Measurements from ENCODE around the gene TMEM219.
"Not testable (repeated sequence)": the region's sequence is repeated elsewhere in the genome, so short reads cannot be mapped to it uniquely, and the experiment has no call there.

Gene TMEM219

DNA sequence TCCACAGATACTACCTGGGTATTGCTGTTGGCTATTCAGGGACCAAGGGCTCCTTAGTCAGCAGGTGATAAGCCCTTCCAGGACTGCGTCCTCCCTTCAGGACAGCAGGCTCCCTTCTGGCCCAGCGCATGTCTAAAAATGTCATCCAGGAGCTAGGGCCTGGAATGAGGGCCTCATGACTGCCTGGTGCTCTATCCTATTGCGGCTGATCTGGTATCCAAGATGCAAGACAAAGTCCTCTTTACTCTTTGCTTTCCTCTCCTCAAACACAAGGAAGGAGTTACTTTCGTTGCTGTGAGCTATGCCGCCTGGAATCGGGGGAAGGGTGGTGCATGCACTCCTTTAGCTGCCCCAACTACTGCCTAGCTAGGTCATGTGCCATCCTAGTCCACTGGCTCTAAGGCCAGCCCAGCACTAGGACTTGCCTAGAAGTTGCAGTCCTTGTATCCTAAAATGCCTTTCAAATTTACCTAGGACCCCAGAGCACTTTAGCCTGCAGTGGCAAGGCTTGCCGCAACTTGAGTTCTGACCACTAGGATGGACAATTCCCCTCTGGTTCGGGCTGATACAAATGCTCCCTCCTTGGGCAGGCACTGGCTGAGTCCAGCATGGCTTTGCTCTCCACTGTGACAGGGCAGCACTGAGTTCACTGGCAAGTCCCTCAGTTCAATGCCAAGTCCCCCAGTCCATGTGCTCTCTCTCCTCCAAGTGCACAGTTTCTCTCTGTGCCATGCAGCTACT is 10.1 kb upstream of the TMEM219 start:
- DNase-seq (ENCODE audit: low read depth) = no peak

DNA sequence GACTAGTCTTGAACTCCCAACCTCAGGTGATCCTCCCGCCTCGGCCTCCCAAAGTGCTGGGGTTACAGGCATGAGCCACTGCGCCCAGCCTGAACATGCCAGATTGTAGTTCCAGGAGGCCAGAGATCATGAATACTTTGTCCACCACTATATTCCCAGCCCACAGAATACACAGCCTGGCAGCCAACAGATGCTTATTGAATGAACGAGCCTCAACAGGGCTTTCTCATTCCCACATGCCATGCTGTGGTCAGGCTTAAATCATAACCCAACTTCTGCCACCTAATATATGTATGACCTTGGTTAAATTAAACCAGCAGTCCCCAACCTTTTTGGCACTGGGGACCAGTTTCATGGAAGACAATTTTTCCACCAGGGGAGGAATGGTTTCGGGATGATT is 3.1 kb upstream of the TMEM219 start:
- no peak for DNase-seq (ENCODE audit: low read depth)

DNA sequence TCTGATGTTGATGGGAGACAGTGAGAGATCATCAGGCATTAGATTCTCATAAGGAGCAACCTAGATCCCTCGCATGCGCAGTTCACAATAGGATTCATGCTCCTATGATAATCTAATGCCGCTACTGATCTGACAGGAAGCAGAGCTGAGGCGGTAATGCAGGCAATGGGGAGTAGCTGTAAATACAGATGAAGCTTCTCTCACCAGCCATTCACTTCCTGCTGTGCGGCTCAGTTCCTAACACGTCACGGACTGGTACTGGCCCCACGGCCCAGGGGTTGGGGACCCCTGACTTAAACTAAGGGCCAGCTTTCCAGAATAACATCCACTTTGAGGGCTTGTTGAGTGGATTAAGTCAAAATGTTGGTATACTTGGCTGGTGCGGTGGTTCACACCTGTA is 2.6 kb upstream of the TMEM219 start:
- DNase-seq (ENCODE audit: low read depth) = no peak

DNA sequence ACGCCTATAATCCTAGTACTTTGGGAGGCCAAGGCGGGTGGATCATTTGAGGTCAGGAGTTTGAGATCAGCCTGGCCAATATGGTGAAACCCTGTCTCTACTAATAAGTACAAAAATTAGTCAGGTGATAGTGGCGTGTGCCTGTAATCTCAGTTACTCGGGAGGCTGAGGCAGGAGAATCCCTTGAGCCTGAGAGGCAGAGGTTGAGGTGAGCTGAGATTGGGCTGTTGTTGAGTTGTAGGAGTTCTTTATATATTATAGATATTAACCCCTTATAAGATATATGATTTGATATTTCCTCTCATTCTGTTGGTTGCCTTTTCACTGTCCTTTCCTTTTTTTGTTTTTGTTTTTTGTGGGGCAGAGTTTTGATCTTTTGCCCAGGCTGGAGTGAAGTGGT is 2.1 kb upstream of the TMEM219 start:
- not testable (repeated sequence) for DNase-seq (ENCODE audit: low read depth)

DNA sequence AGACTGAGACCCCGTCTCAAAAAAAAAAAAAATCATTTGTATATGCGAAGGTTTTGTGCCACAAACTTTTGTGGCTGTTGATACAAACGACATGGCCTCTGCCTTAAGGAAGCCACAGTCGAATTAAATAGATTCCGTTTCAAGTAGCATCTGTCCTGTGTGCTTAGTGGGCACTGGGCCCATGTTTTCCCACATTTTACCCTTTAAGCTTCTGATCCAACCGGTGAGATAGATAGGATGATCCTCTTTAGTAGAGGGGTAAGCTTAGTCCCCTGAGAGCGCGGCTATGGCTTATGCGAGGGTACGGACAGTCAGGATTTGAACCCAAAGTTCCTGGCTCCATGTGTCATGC is 776 bp upstream of the TMEM219 start:
- no peak for DNase-seq (ENCODE audit: low read depth)

DNA sequence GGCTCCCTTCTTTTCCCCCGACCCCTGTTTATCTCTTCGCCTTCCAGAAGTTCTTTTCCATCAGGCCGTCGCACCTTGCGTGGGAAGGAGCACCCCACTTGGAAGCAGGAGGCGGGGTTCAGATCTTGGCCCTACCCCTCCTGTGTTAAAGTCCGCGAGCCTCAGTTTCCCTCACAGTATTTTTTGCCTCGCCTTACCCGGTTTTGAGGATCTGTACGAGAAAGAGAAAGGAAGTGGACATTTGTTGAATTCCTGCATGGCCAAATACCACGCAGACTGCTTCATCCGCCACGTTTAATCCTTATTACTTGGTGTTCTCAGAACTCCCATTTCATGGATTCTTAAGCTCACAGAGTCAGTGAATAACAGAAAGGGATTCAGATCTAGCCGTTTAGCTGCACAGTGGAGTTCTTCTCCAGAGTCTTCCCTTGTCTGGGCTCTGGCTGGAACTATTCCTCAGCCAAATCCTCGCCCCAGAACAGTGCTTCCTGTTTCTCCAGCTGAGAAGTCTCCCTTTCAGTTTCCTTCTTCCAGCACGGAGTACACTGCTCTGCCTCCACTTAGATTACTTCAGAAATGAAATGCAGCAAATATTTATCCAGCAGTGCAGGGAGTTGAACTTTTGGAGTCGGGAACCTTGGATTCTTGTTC is 590 bp downstream of the TMEM219 start:
- DNase-seq (ENCODE audit: low read depth) = no peak

DNA sequence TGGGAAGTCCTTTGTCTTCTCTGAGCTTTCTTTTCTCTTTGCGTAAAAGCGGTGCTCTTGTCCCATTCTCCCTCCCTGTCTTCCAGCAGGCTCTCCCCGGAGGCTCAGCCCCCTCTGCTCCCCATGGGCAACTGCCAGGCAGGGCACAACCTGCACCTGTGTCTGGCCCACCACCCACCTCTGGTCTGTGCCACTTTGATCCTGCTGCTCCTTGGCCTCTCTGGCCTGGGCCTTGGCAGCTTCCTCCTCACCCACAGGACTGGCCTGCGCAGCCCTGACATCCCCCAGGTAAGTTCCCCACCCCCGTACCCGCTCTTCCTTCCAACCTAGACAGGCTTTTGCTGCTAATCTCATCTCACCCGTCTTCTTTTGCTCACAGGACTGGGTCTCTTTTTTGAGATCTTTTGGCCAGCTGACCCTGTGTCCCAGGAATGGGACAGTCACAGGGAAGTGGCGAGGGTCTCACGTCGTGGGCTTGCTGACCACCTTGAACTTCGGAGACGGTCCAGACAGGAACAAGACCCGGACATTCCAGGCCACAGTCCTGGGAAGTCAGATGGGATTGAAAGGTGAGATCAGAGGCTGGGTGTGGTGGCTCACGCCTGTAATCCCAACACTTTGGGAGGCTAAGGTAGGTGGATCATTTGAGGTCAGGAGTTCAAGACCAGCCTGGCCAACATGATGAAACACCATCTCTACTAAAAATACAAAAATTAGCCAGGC is 1.3 kb downstream of the TMEM219 start:
- no peak for DNase-seq (ENCODE audit: low read depth)

DNA sequence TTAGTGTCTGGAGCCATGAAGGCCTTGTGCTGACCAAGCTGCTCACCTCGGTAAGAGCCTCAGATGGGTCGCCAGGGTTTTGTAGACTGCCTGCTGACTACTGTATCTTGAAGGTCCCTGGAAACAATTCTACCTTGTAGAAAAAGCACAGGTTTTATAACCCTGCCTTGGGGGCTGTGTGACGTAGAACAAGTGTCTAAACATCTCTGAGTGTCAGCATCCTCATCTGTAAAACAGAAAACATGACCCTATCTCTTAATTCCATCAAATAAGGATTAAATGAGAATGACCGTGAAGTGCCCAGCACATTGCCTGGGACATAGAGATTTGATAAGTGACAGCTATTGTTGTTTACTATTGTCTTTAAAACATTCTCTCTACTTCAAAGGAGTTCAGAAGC is 6.3 kb downstream of the TMEM219 start:
- DNase-seq (ENCODE audit: low read depth) = no peak

DNA sequence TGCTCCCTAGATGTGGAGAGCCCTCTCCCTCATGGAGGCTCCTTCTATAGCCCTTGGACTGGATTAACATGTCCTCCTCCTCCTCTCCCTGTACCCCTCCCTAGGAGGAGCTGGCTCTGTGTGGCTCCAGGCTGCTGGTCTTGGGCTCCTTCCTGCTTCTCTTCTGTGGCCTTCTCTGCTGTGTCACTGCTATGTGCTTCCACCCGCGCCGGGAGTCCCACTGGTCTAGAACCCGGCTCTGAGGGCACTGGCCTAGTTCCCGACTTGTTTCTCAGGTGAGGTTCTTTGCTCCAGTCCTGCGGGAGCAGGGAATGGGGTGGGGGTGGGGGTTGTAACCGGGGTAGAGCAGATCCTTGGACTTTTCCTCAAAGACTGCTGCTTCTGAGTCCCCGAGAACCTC is 9.4 kb downstream of the TMEM219 start:
- no peak for DNase-seq (ENCODE audit: low read depth)

DNA sequence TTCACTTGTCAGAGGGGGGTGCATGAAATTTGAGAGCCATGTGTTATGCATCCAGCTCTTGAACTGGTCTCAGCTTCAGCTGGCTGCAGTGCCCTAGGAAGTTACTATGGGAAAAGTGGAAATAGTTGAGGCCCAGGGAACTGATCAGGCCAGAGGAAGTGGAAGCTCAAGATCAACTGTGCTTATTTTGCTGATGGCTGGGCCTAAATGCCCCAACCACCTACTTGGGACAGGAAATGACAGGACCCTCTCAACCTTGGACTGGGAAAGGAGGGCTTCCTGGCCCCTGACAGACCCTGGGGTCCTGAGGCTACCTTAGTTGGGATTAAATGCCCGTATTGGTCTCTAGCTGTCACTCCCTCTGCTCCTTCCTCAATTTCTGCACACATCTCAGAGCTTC is 10.6 kb downstream of the TMEM219 start:
- no peak for DNase-seq (ENCODE audit: low read depth)

DNA sequence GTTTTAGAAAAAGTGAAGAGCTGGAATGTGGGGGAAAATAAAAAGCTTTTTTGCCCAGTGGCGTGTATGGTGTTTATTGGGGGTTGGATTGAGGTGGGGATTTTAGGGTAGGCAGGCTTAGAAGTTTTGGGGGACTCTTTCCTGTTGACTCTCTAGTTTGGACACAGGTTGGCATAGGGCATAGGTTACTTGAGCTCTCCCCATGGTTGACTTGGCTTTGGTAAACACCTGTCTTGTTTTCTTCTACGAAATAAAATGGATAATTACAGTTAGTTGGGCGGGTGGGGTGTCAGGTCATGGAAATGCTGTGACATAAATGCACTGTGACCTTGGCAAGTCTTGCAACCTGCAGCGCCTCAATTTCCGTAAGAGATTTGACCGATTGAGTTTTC is 11.1 kb downstream of the TMEM219 start:
- DNase-seq (ENCODE audit: low read depth) = no peak

DNA sequence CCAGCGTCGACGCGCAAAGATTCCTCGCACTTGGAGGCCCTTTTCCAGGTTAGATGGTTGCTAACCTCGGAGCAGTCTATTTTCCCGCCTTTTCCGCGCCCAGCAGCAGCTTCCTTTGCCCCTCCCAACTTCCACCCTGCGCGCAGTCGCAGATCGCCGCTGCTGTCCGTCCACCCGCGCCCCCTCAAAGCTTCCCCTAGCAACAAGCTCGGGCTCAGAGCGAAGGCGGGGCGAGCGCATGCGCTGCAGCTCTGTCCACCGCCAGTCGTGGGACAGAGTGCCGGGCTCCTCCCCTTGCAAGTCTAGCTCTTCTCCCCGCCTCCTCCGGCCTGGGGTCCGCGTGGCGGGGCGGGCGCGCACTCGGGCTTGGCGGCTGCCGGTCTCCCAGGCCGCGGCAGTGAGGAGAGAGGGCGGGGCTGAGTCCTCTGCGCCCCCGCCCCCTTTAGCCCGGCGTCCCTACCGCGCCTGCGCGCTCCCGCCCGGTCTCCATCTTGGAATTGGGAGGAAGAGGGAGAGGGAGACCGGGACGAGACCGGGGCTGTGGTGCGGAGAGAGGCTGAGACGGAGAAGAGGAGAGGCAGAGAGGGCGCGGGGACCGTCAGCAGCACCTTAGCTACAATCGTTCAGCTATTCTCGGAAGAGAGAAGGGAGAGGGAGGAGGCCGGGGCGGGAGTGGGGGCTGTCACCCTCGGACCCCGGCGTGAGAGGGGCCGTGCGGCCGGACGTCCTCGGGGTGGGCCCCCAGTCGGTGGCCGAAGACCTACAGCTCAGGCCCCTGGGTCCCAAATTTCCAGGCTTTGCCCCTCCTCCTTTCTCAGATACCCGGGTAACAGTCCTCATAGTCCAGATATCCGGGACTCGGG is 11.7 kb downstream of the TMEM219 start, which contains the start of gene TAOK2:
Gene TAOK2 (plus strand): TSS at position 485 of the 863 bp plus-strand sequence. CDS start 3,905 bp downstream, outside the sequence.
- DNase-seq (ENCODE audit: low read depth) = peak; percentile 93

DNA sequence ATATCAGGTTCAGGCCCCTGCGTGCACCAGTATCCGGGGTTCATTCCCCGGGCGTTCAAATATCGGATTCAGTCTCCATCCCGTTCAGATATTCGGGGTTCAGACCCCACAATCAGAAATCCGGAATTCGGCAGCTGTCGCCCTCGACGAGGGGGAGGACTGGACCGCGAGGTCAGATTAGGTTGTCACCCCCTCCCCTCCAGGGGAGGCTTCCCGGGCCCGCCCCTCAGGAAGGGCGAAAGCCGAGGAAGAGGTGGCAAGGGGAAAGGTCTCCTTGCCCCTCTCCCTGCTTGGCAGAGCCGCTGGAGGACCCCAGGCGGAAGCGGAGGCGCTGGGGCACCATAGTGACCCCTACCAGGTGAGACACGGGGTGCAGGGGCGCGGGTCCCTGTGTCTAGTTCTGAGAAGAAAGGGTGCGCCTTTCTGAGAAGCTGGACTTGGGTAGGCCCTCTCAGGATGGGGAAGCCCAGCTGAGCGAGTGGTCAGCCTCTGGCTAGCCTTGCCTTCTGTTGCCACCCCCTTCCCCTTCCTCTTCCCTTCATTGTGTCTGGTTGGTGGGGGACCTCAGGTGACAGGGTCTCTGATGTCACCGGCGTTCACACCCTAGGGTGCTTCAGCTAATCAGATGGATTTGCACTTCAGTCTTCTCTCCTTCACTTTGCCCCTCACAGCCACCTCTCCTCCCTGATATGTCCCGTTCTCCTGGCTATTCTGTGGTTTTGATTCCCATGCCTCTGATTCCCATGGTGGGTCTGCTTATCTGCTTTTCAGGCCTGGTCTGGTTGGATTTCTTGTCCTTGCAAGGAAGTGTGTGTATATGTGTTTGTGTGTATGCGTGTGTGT is 12.6 kb downstream of the TMEM219 start:
- DNase-seq (ENCODE audit: low read depth) = no peak

DNA sequence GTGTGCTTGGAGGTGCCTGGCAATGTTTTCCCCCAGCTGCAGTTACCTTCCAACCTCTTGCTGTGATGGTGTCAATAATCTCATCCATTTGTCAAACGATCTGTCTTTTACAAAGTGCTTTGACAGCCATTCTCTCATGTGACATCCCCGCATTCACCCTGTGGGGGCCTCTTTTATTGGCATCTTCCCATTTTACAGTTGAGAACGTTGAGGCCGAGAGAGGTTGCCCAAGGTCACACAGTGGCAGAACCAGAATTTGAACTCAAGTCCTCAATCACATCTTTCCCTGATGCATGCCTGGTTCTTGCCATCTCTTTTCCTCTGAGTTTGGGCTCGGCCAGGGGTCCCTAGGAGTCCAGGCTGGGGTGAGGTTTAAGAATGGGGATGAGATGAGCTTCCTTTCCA is 13.3 kb downstream of the TMEM219 start:
- DNase-seq (ENCODE audit: low read depth) = no peak

DNA sequence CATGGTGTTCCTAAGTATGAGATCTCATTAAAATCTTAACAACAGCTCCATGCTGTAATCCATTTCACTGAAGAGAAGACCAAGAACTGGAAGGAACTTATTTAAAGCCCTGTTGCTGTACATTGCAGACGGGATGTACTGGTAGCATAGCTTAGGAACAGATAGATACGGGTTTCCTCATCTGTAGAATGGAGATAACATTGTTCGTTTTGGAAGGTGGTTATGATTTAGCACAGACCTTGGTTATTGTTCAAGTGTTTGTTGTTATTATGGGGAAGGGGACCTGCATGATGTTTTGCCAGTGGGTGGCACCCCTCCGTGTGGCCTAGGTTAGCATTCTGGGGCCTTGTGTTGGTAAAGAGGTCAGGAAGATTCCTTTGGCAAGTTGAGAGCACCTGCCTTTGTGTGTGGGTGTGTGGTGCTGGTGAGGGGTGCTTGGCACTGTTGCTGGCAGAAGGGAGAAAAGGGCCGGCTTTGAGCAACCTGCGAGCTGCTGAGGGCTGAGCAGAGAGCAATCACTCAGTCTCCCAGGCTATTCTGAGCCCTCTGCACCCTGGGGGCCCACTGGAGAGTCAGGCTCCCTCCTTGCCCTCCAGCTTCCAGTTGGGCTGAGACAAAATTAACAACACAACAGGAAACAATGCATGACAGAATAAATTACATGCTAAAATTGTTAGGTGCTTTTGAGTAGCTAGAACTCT is 14.1 kb downstream of the TMEM219 start:
- no peak for DNase-seq (ENCODE audit: low read depth)

DNA sequence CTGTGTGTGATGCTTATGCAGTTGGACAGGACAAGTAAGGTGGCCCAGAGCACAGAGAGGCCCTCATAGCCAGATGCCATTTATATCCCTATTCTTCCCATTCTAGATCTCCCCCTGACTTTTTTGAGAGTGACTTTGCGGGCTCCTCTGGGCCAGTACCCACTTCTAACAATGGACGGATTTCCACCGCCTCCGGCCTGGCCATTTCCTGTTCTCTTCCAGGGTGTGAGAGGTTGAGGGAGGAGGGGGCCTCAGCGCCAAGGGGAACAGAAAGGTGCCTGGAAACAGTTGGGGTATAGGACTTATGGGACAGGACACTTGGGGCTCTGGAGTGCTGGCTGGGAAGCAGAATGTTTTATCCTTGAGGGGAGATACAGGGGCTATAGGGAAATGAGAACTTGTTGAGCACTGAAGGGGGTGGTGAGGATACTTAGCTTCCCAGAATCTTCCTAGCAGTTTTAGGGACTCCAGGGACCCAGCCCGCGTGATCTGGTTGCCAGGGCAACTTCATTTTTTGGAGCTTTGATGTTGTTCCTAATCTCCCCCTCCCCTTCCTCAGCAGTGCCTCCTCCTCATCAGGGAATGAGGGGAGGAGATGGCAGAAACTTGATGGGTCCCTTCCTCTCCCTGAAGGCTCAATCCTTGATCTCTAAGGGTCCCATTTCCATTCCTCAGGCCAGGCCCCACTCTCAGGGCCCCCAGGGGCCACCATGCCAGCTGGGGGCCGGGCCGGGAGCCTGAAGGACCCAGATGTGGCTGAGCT is 15.4 kb downstream of the TMEM219 start:
- no peak for DNase-seq (ENCODE audit: low read depth)

DNA sequence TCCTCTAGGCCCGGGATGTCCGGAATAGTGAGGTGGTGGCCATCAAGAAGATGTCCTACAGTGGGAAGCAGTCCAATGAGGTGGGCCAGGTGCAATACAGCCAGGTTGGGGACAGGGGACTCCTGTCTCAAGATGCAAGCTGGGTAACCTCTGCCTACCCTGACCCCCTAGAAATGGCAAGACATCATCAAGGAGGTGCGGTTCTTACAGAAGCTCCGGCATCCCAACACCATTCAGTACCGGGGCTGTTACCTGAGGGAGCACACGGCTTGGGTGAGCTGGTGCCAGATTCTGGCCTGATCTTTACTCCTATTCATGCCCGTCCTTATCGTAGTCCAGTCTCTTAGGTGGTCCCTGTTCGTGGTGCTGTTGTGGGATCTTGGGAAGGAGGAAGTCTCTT is 16.2 kb downstream of the TMEM219 start:
- no peak for DNase-seq (ENCODE audit: low read depth)

DNA sequence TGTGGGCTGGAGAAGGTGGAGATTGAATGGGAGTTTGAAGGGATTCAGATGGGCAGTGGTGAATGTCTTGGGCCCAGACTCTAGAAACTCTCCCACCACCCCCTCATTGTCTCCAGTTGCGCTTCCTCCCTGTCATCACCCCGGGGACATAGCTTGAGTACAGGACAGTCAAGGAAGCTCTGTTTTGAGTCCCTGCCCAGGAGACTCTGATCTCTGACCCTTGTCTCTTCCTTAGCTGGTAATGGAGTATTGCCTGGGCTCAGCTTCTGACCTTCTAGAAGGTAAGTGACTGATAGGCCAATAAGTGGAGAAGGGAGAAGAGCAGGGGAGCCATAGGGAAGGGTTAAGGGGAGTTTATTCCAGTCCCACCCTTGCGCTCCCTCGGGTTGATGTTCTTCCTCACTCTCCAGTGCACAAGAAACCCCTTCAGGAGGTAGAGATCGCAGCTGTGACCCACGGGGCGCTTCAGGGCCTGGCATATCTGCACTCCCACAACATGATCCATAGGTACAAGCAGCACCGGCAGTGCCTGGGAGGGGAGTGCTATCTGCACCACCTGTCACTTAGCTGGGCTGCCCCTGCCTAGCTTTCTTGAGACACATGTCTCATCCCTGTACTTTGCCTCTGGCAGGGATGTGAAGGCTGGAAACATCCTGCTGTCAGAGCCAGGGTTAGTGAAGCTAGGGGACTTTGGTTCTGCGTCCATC is 16.8 kb downstream of the TMEM219 start:
- no peak for DNase-seq (ENCODE audit: low read depth)

Data from stimulated activated CD8-positive, alpha-beta memory T cell treated with anti-CD3 and anti-CD28 coated beads, Interleukin-12 subunit alpha, Interleukin-12 subunit beta, amount 100 ng/mL, for 4 hours (primary cell).